ENCODE measurements around the gene GALNT6.

The GALNT6 gene, protein sequence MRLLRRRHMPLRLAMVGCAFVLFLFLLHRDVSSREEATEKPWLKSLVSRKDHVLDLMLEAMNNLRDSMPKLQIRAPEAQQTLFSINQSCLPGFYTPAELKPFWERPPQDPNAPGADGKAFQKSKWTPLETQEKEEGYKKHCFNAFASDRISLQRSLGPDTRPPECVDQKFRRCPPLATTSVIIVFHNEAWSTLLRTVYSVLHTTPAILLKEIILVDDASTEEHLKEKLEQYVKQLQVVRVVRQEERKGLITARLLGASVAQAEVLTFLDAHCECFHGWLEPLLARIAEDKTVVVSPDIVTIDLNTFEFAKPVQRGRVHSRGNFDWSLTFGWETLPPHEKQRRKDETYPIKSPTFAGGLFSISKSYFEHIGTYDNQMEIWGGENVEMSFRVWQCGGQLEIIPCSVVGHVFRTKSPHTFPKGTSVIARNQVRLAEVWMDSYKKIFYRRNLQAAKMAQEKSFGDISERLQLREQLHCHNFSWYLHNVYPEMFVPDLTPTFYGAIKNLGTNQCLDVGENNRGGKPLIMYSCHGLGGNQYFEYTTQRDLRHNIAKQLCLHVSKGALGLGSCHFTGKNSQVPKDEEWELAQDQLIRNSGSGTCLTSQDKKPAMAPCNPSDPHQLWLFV

DNA sequence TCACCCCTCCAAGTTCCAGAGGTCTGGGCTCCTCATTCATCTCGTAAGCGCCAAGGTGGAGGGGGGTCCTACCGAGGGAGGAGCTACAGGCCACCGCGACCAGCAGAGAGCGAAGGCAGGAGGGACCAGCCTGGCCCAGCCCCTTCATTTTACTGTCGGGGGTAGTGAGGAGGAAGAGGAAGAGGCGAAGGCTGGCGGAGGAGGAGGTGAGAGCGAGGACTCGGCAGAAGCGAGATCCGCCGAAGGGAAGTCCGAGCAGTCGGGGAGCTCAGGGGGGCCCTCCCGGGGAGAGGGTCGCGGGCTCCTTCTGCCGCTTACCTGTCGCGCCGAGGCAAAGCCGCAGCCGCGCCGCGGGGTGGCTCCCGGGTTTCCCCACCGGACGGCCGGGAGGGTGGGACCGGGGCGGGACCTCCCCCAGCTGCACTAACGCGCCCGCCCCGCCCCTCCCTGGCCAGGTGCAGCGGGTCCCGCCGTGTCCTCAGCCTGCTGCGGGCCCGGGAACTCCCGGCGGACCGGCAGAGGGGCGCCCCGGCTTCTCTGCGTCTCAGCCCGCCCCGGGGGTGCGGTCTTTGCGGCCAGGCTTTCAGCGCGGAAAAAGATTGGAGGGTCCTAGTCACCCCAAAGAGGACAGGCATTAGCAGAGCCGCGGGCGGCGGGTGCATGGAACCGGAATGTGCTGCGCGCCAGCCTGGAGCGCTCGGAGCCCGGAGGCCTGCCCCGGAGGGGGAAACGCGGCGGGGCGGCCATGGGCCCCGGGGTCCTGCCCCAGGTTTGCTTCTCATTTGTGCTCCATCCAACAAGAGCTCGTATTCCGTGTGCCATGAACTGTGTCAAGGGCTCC, at the start of gene GALNT6:
GALNT6 (minus strand) TSS at position 124 of the 841 bp plus-strand sequence. CDS start 11,625 bp downstream, outside the sequence.
- peak; percentile 73 for DNase-seq

DNA sequence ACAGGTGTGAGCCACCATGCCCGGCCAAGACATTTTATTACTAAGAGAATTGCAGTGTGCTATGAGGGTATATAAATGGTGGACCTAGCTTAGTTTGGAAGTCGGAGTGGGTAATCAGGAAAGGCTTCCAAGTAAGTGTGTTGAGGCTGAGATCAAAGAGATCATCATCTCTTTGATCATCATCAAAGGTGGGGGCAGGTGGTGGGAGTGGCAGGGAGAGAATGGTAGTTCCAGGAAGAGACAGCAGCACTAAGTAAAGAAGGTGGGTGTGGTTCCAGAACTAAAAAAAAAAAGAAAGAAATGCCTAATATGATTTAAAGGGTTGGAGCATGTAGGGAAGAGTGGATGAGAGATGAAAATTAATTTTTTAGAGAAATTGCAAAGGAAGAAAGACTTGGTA, 48.1 kb upstream of the GALNT6 start:
- DNase-seq = no peak

DNA sequence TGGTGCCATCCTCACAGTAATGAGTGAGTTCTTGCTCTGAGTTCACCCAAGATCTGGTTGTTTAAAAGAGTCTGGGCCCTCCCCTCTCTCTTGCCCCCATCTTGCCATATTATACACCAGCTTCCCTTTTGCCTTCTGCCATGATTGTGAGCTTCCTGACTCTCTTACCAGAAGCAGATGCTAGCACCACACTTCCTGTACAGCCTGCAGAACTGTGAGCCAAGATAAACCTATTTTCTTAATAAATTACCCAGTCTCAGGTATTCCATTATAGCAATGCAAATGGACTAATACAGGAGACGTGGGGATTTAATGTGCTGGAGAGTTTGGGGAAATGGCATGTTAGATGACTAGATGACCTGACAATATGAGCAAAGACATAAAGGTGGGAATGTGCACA, 46.2 kb upstream of the GALNT6 start:
- DNase-seq = no peak

DNA sequence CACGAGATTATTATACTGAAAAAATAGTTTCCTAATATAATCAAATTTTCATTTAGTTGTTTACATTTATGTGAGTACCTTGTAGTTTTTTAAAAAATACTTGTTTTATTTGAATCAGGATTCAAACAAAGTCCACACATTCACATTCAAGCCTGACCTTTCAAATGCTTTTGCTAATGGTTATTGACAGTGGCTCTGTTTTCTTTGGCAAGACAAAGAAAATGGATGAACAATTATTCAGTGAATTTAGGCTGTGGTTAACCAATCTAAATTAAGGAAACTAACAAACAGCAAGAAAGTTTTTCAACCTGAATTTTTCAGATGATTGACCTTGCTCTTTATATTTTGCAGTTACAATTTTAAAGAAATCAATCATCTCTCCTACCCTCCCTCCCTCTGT, 43.1 kb upstream of the GALNT6 start:
- DNase-seq = no peak

DNA sequence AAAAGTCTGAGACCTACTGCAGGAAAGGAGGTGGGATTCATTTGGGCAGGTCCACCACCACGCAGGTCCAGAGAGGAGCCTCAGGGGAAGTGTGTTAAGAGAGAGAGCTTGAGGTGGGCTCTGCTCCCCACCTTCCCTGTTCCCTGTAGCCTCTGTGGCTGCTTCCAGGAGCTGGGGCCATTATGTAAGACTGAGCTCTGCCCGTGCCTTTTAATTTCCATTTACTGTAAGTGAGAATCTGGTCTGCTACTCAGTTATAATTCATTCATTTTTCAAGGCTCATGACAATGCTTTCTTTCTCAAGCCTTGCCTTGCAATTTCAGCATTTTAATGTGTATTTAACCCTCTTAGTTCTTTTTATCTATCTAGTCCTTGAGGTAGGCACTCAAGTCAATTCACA, 41.7 kb upstream of the GALNT6 start:
- no peak for DNase-seq

DNA sequence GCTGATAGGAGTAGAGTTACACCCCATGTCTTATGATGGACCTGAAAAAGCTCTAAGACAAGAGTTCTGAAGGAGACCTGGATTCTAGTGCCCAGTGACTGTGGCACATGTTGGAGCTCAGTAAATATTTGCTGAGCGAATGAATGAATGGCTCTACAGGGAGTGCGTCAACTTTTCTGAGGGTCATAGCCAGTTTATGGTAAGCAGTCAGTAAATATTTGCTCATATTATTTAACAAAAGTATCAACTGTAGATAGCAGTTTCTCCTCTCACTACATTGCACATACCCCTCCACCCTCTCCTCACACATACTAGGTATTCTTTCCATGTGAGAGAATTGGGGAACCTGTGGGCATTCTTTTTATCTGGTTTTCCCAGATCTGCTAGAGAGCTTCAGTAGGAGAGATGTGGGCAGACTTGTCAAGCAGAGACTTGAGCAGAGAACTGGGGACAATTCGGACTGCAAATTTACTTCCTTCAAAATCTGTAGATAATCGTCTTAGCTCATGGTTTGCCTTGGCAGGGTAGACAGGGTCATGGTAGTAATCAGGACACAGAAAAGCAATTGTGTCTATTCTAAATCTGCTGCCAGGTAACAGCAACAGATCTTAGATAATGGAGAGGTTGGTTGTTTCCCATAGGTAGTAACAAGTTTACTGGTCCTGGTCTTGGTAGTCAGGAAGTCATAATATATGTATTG, 39.1 kb upstream of the GALNT6 start:
- DNase-seq = no peak

DNA sequence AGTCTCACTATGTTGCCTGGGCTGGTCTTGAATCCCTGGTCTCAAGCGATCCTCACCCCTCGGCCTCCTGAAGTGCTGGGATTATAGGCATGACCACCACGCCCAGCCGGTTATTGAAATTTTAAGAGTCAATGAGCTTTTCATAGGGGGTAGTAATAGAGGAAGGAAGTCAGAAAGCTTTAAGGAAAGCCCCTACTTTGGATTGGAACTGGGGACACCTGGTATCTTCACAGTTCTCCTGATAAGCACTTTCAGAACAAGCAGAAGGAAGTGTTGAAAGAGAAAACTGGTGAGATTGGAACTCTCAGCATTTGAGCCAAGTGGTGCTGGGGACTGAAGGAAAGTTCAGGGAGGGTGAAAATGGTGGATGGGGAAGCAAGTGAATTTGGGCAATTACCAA, 38.5 kb upstream of the GALNT6 start:
- no peak for DNase-seq

DNA sequence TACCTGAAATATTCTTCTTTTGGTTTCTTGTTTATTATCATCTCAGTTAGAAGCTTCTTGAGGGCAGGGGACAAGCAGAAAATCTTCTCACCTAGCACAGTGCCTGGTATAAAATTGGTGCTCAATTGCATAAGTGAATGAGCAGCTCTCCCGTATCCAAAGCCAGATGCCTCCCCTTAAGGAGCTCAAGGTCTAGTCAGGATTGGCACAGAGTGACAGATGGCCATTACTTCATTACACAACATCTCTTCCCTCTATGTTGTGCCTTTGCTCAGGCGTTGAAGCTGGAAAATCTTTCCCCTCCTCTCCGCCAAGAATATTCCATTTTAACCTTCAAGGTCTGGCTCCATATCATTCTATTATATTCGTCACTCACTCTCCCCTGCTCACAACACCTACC, 37.0 kb upstream of the GALNT6 start:
- no peak for DNase-seq

DNA sequence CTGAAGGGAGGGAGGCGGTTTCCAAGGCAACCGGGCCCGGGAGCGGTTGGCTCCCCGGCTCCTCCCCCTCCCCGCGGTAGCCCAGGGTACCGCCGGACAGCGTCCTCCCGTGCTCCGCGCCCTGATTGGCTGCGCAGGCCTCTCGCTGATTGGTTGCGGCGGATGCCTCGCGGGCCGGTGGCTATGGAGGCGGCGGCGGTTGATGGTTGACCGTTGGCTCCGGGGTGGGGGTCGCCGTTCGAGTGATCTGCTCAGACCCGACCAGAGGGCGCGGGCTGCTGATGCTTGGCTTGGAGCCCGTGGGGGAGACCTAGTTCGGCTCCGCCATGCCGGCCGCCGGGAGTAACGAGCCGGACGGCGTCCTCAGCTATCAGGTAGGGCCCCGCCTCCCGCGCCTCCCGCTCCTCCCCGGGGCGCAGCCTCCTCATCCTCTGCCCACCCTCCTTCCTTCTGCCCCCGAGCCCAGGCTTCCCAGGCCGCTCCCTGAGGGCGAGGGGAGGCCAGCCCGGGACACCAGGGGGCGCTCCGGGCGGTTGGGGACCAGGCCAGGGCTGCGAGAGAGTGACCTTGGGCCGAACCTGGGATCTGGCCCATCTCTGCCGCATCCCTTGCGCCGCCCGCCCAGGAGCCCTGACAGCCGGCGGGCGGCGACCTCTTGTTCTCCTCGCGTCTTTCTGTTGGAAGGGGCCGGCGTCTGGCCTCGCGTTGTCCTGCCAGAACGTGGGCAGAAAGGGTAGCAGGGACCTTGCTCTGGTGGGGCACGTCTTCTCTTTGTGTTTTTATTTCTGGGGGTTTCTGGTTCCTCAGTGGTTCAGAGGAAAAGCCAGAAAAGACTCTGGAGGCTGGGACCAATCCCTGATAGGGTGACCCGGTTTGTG, 33.7 kb upstream of the GALNT6 start, which contains the start of gene SLC4A8:
SLC4A8 (plus strand) TSS at position 170 of the 878 bp plus-strand sequence; CDS start at position 327, 157 bp downstream.
- peak; percentile 65 for DNase-seq

DNA sequence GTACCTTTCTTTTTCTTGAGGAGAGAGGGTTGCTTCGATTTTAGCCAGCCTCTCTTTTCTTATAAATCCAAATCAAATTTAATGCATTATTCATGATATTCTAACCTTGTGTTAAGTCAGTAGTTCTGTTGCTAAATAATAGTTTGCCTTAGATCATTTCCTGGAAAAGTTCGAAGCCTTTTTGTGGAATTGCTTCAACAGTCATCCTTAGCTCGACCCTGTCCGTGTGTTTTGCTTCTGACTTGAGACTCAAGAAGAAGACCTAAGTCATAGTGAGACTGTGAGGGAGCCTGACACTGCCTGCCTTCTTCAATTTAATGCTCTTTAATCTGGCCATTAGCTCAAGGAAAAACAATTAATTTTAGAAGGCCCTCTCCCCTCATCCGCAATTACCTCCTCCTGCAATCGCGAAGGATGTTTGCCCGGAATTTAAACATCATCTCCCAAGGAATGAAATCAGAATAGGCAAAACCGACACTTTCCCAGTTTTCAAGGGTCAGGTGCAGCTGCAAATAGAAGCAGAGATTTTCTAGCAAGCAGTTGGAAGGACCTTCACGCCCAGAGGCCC, 33.0 kb upstream of the GALNT6 start:
- no peak for DNase-seq

DNA sequence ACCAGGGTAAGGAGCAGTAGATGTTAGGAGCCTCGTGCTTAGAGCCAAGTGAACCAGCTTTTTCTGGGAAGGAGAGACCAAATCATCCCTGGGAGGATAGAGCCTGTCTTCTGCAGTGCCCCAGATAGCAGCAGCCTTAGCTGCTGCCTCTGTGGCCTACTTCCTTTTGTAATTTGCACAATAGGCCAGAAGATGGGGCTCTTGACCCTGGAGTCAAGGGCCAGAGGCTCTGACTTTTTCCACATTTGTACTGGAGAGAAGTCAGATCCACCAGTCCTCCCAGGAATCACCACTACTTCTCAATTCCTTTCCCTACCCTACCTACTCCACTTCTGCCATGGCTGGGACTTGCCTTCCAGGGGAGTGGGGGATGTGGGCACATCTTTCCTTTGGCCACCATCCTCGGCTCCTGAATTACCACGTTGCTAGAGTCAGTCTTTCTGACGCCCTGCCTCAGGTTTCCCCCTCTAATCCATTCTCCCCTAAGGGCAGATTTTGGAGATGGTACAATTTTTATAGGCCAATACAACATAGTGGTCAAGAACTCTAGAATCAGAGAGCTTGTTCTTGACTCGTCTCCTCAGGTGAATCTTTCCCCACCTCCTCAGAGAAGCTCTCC, 30.2 kb upstream of the GALNT6 start:
- peak; percentile 28 for DNase-seq

DNA sequence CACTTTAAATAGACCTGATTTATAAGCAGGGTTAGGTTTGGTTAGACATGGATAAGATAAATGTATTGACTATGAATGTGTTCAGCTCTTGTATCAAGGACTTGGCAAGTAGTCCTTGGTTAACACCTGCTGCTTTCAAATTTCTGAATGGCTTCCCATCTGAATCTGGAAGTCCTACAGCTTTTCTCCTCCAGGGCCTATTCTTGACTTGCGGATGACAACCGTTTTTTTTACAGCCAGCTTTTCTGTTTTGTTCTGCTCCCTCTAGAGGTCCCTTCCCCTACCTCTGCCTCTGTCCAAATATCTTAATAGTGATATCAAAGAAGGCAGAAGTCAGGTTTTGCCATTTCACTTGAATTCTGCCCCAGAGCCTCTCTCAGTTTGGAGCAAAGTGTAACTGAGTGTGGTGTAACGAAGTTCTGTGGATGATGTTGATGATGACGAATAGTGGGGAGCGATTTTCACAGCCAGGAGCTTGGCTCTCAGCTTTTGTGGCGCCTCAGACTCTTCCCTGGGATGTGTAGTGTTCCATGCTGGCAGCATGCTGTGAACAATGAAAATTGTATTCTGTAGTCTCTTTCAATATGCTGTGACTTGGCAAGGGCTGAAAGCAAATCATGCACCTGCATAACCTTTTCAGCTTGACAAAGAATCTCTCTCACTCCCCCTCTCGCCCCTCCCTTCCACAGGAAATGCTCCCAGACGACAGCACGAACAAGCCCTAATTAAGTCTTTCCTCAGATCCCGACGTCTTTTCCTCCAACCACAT, 28.4 kb upstream of the GALNT6 start:
- no peak for DNase-seq

DNA sequence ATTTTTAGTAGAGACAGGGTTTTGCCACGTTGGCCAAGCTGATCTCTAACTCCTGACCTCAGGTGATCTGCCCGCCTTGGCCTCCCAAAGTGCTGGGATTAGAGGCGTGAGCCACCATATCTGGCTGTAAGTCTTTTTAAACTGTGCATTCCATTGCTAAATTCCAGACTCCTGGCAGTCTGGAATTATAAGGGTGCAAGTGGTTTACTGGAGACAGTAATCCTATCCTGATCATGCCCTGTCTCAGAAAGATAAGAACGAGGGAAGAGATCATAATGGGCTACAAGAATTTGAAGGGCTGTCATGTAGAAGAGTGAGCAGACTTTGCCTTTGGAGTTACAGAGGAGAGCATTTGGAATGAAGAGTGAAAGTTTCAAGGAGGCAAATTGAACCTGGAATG, 26.6 kb upstream of the GALNT6 start:
- DNase-seq = no peak

DNA sequence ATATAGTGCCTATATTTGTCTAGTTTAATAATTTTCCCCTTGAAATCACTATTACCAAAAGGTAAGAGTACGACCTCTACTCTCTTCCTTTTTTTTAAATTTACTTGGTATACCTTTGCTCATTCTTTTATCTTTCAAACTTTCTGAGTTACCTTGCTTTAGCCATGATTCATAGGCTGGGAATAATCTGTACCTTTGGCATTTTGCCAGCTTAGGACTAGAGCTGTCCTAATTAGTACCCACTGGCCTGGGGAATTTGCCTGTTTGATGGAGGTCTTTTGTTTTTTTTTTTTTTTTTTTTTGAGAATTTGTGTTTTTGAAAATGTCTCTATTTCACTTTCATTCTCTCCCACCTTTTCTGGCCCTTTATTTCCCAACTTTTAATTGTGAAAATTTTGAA, 24.7 kb upstream of the GALNT6 start:
- no peak for DNase-seq

DNA sequence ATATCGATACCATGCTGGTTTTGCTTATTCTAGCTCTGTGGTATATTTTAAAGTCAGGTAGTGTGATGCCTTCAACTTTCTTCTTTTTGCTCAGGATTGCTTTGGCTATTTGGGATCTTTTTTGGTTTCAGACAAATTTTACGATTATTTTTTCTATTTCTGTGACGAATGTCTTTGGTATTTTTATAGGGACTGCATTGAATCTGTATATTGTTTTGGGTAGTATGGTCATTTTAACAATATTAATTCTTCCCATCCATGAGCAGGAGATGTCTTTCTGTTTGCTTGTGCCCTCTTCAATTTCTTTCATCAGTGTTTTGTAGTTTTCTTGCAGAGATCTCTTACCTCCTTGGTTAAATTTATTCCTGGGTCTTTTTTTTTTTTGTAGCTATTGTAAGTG, 22.6 kb upstream of the GALNT6 start:
- no peak for DNase-seq

DNA sequence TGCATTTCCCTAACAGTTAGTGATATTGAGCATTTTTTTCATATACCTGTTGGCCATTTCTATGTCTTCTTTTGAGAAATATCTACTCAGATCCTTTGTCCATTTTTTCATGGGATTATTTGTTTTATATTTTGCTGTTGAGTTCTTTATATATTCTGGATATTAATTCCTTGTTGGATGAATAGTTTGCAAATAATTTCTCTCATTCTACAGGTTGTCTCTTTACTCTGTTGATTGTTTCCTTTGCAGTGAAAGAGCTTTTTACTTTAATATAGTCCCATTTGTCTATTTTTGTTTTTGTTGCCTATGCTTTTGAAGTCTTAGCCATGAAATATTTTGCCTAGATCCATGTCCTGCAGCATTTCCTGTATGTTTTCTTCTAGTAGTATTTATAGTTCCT, 21.9 kb upstream of the GALNT6 start:
- no peak for DNase-seq

DNA sequence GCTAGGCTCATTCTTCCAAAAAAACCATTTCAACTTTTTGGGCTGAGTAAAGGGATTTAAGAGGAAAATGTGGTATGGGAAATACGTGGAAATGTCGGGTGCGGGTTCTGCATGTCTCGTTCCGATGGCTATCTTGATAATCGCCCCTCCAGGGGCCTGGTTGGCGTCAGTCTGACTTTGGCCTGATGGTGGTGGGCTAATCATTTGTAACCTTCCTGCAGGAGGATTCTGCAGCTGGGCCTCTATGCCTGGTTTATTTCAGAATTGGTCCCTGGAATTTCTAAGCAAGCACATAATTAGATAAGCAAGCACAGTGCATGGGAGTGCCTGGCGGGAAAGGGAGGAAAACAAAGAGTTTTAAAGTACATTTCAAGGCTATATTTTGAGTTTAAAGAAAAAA, 18.6 kb upstream of the GALNT6 start:
- no peak for DNase-seq

DNA sequence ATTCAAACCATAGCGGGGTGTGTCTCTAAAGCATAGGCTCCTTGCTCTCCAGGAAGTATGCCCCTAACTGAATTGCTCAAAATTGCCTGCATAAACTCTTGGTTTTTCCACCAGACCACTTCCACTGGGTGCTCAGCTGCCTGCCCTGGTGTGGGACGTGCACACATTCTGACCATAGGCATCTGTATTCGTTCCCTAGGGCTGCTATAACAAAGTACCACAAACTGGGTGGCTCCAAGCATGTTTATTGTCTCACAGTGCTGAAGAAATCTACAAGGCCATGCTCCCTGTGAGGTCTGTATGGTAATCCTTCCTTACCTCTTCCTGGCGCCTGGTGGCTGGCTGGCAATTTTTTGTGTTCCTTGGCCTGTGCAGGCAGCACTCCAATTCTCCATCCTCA, 16.4 kb upstream of the GALNT6 start:
- no peak for DNase-seq

DNA sequence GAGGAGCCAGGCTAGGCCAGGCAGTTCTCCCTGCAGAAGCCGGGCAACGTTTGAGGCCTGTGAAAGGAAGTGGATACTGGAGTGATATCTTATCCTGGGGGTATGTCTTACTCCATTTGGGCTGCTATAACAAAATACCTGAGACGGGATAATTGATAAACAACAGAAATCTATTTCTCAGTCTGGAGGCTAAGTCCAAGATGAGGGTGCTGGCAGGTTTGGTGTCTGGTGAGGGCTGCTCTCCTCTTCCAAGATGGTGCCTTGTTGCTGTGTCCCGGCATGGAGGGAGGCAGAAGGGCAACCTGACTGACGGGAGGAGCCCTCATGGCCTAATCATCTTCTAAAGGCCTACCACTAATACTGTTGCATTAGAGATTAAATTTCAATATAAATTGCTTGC, 15.7 kb upstream of the GALNT6 start:
- DNase-seq = no peak

DNA sequence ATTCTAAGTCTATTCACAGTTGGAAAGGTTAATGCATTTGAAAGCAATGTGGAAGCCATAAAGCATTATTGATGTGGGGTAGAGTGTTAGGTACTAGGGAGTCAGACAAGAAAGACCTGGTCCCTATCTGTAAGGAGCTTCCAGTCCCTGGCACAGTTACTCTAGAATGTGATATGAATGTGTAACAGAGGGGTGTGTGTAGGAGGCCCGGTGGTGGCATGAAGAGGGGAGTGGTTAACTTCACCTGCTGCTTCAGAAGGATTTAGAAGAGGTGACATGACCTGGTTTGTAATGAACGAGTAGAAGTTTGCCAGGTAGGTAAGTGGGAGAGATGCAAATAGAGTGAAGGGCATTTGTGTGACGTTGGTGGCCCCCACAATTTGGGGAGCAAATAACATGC, 15.1 kb upstream of the GALNT6 start:
- no peak for DNase-seq

All from activated naive CD4-positive, alpha-beta T cell treated with anti-CD3 and anti-CD28 coated beads, Interleukin-2, amount 50 U/mL, for 16 hours (primary cell).